NCI-H146 (cell line): ENCODE measurements around the gene ITSN2.
"Not testable (repeated sequence)": the region's sequence is repeated elsewhere in the genome, so short reads cannot be mapped to it uniquely, and the experiment has no call there.

Experiments
- DNase-seq: peaks from one replicate; lab custom pipeline; 2025; lab: John Stamatoyannopoulos, UW

Gene ITSN2

GRCh38 chr2:24214880-24215279, 145.5 kb downstream of the ITSN2 start:
- no peak for DNase-seq

- no peak for DNase-seq
These were observed 148.9 kb downstream of the ITSN2 start for GRCh38 chr2:24211408-24211807.

- no peak for DNase-seq
These were observed 149.6 kb downstream of the ITSN2 start for GRCh38 chr2:24210723-24211122.

GRCh38 chr2:24210106-24210455, 150.3 kb downstream of the ITSN2 start:
- DNase-seq = no peak

GRCh38 chr2:24209389-24210105, 150.8 kb downstream of the ITSN2 start:
- no peak for DNase-seq

- DNase-seq = no peak
These were observed 151.8 kb downstream of the ITSN2 start for GRCh38 chr2:24208490-24208889.

GRCh38 chr2:24207359-24207758, 153.0 kb downstream of the ITSN2 start:
- DNase-seq = no peak

GRCh38 chr2:24206714-24207113, 153.6 kb downstream of the ITSN2 start:
- no peak for DNase-seq

GRCh38 chr2:24206242-24206641, 154.1 kb downstream of the ITSN2 start:
- DNase-seq = peak; percentile 59

GRCh38 chr2:24205131-24205530, 155.2 kb downstream of the ITSN2 start:
- no peak for DNase-seq

- DNase-seq = no peak
These were observed 155.8 kb downstream of the ITSN2 start for GRCh38 chr2:24204505-24204904.

GRCh38 chr2:24203787-24204150, 156.6 kb downstream of the ITSN2 start:
- no peak for DNase-seq

- no peak for DNase-seq
These were observed 157.1 kb downstream of the ITSN2 start for GRCh38 chr2:24203029-24203786.

- no peak for DNase-seq
These were observed 159.5 kb downstream of the ITSN2 start for GRCh38 chr2:24200799-24201198.

GRCh38 chr2:24199968-24200590, 160.3 kb downstream of the ITSN2 start:
- no peak for DNase-seq

- not testable (repeated sequence) for DNase-seq
These were observed 163.1 kb downstream of the ITSN2 start for GRCh38 chr2:24197213-24197612.

- DNase-seq = no peak
These were observed 168.5 kb downstream of the ITSN2 start for GRCh38 chr2:24191848-24192247.

- DNase-seq = no peak
These were observed 169.2 kb downstream of the ITSN2 start for GRCh38 chr2:24191156-24191555.

- DNase-seq = no peak
These were observed 169.8 kb downstream of the ITSN2 start for GRCh38 chr2:24190503-24190902.

- no peak for DNase-seq
These were observed 170.8 kb downstream of the ITSN2 start for GRCh38 chr2:24189551-24189950.

GRCh38 chr2:24183366-24184069, 176.8 kb downstream of the ITSN2 start:
- DNase-seq = no peak

GRCh38 chr2:24182507-24182906, 177.8 kb downstream of the ITSN2 start:
- DNase-seq = no peak

- no peak for DNase-seq
These were observed 178.5 kb downstream of the ITSN2 start for GRCh38 chr2:24181849-24182248.
